ENCODE results near the gene SLFN5.

- TF ChIP-seq POLR2AphosphoS5 (IDR thresholded peaks at IDR 0.05; ENCODE audit: low read depth, low read length) (no peak), POLR2A (IDR thresholded peaks at IDR 0.05; ENCODE audit: low read depth, low read length) (no peak), TAF1 (IDR thresholded peaks at IDR 0.05; ENCODE audit: borderline replicate concordance, low read depth, low read length) (no peak)
Measured at GRCh38 chr17:35239823-35240222, 3.0 kb upstream of the SLFN5 start.

Data from GM12892 (cell line).